IMR-90 (cell line): ENCODE results near the gene RPRML.

Source experiments
- POLR2A ChIP-seq: IDR thresholded peaks from 2 replicates; pipeline ENCODE4 v1.6.1; 2012; ENCODE audit warnings: mild to moderate bottlenecking, low read depth, low read length
- RAD21 ChIP-seq: IDR thresholded peaks from 2 replicates; pipeline ENCODE4 v1.6.1; 2012; ENCODE audit warnings: low read length, improper control_type of control experiment
- TF ChIP-seq, protein P1 (sequence below): conservative IDR thresholded peaks from 2 replicates; pipeline ENCODE4 v1.5.1; 2012; ENCODE audit warnings: mild to moderate bottlenecking, low read depth, low read length, improper control_type of control experiment

DNA sequence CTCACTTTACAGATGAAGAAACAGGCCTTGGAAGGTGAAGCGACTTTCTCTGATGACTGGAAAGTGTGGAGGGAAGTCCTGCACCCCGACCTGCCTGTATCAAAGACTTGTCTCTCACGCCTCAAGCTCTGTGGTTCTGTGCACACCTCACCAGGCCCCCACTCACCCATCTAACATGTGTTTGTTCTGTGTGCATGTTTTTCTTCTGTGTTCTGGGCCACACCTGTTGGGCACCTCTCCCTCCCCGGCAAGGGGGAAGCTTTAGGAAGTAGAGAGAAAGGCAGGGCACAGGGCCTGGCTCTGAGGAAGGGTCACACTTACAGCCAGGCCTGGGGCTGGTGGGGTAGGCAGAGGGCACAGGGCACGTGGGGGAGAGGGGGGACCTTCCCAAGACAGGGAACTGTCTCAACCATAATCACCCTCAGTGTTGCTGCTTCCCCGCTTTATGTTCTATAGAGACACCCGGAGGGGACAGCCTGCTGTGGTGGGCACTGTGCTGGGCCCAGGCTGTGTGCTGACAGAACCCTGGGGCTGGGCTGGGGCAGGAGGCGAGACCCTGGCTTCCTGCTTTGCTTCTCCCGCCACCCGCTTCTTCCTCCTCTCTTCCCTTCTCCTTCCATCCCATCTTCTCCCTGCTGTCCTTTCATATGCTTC lies 7.3 kb downstream of the RPRML start:
- TF ChIP-seq RAD21 (no peak), POLR2A (no peak)
- TF ChIP-seq, protein P1, sequence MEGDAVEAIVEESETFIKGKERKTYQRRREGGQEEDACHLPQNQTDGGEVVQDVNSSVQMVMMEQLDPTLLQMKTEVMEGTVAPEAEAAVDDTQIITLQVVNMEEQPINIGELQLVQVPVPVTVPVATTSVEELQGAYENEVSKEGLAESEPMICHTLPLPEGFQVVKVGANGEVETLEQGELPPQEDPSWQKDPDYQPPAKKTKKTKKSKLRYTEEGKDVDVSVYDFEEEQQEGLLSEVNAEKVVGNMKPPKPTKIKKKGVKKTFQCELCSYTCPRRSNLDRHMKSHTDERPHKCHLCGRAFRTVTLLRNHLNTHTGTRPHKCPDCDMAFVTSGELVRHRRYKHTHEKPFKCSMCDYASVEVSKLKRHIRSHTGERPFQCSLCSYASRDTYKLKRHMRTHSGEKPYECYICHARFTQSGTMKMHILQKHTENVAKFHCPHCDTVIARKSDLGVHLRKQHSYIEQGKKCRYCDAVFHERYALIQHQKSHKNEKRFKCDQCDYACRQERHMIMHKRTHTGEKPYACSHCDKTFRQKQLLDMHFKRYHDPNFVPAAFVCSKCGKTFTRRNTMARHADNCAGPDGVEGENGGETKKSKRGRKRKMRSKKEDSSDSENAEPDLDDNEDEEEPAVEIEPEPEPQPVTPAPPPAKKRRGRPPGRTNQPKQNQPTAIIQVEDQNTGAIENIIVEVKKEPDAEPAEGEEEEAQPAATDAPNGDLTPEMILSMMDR, result no peak
